Embryonic facial prominence (tissue), 1 donor: ENCODE data around the gene HOXA10.

Source experiments
- DNase-seq: peaks from one replicate; pipeline ENCODE4 v3.0.0-alpha.2; 2016; ENCODE audit errors: extremely low spot score

HOXA10 gene

DNA sequence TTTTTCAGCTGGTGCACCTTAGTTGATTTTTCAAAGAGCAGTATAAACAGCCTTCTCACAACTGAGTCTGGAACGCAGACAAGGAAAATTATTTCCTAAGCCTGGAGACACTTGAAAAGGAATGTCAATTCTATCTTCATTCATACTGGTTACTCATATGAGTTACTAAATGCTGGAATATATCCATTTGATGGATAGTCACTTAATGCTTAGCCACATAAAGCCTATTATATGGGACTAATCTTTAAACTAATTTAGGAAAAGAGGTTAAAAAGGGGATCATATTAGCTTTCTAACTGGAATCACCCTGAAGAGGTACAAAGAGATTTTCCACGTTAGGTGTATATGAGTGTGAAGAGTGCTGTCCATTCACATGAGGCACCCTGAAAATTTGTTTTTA, 41.9 kb downstream of the HOXA10 start:
- DNase-seq, result no peak

DNA sequence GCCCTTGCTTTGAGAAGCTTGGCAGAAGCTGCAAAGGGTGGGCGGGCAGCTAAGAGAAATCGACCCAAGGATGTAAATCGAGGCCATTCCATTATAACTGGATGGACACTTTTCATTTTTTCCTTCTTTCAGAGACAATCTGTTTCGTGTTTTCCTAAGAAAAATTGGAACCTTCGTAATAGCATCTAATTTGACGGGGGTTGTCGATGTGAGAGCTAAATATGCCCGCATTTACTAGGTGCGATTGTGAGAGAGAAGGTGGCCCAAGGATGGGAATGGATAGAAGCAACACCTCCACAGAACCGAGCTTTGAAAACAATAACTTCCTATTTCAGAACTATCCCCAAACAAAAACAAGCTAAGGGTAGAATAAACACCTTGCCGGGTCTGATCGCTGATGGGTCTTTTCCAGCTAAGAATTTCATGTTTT, 42.7 kb downstream of the HOXA10 start:
- no peak for DNase-seq

DNA sequence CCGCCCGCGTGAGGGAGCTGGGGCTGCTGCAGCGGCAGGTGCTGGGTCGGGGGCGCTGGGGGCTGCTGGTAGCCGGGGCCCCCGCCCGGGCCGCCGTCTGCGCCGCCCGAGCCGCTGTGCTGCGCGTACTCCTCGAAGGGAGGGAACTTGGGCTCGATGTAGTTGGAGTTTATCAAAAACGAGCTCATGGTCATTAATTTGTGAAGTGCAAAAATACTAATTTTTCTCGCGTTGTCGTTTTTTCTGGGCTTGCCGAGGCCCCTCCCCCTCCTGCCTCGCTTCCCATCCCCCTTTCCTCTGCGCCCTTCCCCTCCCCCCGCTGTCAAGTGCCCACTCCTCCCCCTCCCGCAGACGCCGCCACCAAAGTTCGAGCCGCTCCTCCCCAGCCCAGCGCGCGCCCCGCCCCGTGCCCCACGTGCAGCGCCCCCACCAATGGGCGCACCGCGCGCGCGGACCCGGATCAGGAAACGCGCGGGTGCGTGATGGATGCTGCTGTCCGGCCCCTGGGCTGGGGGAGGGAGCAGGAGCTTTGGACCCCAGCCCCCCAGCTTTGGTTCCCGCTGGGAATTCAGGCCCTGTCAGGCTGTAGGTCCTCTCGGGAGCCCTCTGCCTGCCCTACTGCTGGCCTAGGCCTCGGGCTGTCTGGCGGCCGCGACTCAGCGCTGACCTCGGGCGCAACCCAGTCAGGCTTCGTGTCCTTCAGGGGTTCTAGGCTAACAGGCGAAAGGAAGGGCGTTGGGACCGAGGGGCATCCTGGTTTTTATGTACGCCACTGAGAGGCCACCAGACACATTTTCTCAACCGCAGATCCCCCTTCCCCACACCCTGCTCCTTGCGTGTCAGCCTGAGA, 43.4 kb downstream of the HOXA10 start, which contains the start of gene HOXA4:
Gene HOXA4 (minus strand): TSS at position 218 of the 850 bp plus-strand sequence. CDS start 24 bp downstream, at position 194.
- no peak for DNase-seq

DNA sequence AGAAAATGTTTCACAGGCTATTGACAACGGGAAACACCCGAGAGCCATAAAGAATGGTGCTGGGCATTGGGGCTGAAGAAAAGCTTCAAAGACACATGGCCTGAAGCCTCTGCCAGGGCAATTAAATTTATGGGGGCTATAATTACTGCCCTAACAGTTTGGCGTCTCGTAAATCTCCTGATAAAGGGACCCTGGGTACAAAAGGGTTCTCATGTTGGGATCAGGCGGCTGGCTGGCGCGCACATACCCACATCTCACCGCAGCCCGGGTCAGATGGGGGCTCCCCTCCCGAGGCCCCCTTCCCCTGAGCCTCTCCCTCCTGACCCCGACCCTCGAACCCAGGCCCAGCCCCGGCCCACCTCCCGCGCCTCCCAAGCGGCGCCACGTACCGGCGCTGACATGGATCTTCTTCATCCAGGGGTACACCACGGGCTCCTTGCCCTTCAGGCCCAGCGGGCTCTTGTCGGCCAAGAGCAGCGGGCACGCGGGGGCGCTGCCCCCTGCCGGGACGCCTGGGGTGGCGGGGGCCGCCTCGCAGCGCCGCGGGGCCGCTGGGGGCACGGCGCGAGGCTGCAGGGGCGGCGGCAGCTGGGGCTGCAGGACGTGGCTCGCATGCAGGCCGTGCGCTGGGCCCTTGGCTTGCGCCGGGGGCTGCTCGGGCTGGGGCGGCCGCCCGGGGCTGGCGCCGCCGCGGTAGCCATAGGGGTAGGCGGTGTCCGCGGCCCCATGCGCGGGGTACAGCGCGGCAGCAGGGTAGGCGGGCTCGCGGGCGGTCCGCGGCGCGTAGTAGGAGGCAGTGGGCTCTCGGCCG, 44.2 kb downstream of the HOXA10 start:
- no peak for DNase-seq

DNA sequence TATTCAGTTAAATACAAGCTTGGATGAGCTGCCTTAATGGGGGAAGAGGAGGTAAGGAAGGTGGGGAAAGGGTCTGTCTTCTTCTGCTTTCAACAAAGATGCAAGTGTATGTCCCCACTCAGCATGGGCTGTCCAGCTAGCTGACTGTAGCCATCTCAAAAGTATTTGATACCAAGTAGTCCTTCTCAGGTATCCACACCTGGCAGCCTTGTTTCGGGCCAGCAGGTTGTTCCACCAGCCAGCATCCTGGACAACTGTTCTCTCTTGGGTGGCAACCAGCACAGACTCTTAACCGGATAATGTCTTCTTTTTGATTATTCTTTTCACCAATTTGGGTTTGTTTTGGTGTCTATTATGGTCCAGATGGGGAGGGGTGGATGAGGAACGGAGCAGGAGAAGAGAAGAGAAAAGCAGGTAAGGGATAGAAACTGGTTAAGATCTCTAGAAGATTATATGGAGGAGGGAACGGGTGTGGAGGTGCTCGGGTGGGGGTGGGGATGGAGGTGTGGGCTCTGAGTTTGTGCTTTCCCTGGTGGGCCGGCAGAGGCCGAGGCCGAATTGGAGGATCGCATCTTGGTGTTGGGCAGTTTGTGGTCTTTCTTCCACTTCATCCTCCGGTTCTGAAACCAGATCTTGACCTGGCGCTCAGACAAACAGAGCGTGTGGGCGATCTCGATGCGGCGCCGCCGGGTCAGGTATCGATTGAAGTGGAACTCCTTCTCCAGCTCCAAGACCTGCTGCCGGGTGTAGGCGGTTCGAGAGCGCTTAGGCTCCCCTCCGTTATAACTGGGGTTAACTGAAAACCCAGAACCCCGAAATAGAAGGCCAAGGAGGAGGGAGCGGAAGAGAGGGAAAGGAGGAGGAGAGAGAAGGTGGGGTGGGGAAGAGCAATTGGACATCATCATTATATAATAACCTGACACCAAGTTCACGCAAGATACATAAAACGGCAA, 45.1 kb downstream of the HOXA10 start:
- DNase-seq, result no peak

DNA sequence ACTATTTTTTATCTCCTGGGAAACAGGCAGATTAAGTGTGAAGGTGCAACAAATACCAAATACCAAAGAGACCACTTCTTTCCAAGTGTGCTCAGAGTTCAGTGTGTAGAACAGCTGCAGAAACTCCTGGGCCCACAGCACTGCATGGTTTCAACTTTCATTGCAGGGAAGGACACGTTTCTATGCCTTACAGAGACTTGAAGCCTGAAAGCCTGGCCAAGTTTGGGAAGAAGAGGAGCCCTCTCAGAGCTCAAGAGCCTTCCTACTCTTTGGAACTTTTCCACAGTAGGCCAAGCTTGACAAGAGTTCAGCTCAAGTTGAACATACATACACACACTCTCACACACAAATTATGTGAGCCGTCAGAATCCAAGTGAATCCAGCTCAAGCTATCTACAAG, 46.1 kb downstream of the HOXA10 start:
- DNase-seq, result no peak

DNA sequence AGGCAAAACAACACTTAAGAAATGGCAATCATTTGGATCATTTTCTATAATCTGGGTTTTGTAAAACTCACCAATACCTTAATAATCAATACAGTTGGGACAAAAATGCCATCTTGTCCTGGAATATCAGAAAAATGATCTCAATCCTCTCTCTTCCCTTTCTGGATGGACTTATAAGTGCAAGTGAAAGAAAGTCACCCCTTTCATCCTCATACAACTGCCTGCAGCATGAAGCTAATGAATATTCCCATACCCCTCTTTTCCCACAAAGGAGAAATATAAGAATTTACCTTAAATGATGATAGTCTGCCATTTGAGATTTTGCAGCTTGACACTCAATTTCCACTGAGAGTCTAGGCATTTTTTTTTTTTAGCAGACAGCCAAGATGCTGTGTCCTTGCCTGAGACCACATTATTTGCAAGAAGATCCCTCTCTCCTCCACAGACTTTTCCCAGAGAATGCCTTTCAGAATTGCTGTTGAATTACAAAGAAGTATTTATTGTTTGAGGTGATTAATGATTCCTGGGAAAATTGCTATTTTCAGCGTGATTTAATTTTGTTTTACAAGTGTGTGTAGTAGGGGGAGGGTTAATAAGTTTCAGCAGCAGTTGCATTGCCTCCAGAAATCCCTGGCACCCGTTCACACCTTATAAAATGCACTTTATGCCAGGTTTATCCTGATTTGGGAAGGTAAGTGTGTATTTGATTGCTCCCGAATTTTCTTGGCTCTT, 47.4 kb downstream of the HOXA10 start:
- no peak for DNase-seq

DNA sequence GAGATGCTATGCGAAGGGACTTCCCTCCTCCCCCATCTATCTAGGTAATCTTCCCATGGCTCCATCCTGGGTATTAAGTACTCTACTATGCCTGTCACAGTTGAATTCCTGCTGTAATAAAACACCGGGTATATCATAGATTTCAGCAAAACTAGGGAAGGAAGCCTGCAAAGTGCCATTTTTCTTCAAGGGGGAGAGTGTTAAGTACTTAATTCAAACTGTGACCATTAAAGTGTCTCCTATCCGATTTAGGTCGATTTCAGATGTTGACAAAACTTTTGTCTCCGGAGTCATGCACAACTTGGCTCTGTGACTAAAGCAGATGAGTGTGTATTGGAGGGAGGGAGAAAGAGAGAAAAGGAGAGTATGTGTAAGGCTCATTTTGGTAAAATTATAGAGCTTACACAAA, 48.1 kb downstream of the HOXA10 start:
- no peak for DNase-seq

DNA sequence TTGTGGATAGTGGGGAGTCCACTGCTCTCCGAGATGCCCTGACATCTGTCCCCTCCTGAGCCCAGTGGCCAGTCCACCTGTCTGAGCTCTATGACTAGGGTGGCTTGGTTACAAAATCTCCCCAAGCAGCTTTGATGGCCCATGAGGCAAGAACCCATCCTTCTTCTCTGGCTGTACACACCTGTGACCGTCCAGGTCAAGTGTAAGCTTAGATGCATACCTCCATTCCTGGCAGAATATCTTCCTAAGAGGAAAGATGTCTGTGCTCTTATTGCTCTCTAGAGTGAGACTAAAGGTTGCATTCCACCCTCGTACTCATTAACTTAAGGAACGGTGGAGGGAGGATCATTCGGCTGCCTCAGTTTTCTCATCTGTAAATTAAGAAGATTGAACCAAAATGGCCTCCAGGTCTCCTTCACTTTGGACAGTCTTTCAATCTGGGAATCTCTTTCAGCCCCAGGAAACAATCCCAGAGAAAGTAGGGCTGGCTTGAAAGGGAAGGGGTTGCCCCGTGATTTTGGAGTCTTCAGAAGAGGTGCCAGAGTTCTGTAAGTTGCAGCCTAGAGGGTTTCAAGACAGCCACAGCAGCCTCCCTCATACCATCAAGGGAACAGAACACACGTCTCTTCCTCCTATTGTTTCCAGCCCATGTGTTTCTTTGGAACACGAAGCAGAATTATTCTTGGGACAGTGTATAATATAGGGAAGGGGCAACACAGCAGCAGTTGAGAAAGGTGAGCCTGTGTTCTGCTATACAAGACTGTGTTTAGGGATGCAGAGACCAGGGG, 49.0 kb downstream of the HOXA10 start:
- no peak for DNase-seq

DNA sequence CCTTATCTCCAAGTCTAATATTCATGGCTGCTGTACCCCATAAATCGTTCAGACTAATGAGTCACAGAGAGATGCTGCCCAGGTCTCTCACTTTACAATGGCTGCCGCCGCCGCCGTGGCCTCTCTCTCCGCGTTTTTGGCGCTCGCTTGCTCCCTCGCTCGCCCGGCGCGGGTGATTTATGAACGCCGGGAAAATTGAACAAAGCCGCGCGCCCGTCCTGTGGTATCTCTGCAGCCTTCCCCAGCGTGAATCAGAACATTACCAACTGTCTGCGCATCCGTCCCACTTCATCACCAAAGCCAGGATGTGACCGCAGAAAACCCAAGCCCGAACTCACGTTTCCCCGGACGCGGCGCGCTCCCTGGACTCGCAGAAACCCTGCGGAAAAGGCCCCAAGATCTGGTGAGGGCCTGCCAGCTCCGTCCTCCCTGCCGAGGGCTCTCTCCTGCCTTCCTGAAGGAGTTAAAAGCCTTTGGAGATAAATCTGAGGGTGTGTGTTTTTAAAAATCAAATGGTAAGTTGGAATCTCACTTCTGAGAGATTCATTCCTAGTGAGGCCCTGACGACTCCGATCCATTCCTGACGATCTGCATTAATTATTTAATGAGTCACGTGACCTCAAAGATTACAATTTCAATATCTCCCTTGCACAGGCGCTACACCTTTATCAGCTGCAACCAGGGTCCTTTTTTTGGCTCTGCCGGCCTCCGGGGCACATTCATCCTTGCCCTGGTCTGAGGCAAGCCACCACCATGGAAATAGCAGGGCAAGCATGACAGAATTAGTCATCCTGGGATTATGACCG, 49.8 kb downstream of the HOXA10 start:
- no peak for DNase-seq

DNA sequence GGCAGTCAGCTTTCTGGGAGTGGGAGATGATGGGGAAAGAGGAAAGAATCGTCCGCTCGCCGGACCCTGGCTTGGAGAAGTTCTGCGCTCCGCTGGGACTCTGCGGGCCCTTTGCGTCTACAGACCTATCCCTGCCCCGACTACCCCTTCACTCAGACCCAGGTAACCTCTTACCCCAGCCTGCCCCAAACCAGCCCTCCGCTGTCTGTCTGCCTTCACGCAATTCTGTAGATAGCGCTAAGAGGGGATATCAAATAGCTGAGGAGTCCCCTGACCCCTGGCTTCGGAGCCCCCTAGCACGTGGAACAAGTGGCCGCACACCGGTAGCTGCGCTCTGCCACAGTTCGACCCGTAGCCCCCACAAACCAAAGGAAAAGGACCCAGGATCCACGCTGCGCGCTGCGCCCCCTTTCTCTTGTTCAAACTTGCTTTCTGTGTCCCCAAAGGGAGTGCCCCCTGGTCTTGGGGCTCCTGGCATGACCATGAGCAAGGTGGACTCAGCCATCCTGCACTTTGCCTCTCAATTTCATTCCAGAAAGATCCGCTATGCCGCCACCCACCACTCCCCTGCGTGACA, 50.6 kb downstream of the HOXA10 start:
- no peak for DNase-seq

DNA sequence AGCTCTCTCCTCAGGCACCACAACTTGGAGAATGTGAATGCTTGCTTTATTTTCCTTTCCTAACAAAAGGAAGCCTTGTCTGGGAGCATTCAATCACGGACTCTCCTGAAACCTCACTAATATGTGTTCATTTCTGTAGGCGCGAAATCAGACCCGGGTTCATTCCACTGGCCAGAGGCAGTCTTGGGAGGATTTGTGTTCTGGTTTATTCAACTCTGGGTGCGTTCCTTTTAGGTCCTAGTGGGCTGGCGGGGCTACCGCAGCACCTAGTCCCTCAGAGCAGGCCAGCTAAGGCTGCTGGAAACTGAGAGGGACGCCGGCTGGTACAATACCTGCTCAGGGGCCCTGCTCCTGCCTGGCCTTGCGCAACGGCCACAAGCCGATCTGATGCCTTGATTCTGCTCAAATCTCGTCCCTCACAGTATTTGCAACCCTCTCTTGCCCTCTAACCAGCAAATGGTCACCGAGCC, 51.1 kb downstream of the HOXA10 start:
- no peak for DNase-seq

DNA sequence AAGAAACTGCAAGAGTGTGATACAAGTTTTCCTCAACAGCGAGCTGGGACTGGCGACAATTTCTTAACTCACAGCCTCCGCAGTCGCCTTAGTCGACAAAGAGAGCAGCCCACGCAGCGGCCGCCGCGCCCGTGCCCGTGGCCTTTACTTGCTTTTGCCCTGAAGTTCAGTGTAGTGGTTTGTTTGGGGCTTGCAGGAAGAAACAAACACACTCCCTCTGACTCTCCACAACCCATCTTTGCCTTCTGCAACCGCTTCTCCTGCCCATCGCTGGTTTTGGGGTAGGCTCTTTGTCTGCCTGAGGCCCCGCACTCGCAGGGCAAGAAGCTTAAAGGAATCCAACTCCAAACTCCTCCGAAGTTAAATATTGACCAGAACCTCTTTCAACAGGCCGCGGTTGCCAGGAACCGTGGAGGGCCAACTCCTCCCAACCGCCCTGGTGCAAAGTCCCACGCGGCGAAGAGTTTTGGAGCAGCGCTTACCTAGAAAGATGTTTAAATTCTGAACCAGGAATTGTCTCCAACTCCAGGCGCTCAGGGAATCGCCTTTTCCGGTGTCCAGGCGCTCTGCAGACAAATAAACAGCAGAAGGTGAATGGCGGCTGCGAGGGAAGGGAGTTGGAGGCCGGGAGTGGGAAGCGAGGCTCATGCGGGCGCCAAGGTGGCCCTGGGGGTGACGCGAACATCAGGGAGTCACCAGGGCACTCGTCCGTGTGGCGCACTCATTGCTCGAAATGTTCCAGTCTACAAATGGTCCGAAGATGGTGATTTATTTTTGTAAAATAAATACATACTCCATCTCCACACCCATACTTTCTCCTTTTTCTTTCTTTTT, 51.8 kb downstream of the HOXA10 start:
- DNase-seq, result no peak

DNA sequence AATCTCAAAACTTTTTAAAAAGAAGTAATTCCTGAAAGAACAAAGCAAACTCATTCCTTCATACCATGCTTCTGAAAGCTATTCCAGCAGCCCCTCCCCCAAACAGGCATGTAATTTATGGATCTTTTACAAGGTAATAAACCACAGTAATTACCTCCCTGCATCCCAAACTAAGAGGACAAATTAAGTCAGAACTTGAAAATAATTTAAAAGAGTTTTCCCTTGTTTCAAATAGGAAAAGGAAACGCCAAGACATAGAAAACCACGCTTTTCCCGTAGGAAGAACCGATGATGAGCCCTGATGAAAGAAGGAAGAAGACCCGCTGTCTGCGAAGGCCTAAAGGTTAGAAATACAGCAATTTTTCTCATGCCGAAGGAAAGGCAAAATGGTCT, 52.4 kb downstream of the HOXA10 start:
- DNase-seq, result no peak
